CD4-positive, alpha-beta T cell treated with Interleukin-17A for 1 hour (primary cell): Measurements from ENCODE around the gene SLC3A2.
A peak's percentile ranks its signal among the peaks of the same experiment; 100 is the strongest.
"Not testable (repeated sequence)": the region's sequence is repeated elsewhere in the genome, so short reads cannot be mapped to it uniquely, and the experiment has no call there.

Experiments used
- DNase-seq: peaks from one replicate; pipeline ENCODE4 v3.0.0-alpha.2; 2020

SLC3A2 gene

DNA sequence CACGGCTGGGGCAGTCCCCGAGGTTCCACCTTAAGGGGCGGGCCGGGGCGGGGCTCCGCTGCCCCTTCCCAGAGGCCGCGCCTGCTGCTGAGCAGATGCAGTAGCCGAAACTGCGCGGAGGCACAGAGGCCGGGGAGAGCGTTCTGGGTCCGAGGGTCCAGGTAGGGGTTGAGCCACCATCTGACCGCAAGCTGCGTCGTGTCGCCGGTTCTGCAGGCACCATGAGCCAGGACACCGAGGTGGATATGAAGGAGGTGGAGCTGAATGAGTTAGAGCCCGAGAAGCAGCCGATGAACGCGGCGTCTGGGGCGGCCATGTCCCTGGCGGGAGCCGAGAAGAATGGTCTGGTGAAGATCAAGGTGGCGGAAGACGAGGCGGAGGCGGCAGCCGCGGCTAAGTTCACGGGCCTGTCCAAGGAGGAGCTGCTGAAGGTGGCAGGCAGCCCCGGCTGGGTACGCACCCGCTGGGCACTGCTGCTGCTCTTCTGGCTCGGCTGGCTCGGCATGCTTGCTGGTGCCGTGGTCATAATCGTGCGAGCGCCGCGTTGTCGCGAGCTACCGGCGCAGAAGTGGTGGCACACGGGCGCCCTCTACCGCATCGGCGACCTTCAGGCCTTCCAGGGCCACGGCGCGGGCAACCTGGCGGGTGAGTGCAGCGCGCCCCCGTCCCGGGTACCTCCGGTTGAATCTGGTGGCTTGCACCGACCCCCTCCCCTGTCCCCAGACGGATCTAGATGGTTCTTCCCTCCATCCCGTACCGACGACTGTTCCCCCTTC, at the start of gene SLC3A2:
TSS of gene SLC3A2 (plus strand) at position 94 of the 776 bp plus-strand sequence. CDS start at position 222, 128 bp downstream.
- peak; percentile 85 for DNase-seq

DNA sequence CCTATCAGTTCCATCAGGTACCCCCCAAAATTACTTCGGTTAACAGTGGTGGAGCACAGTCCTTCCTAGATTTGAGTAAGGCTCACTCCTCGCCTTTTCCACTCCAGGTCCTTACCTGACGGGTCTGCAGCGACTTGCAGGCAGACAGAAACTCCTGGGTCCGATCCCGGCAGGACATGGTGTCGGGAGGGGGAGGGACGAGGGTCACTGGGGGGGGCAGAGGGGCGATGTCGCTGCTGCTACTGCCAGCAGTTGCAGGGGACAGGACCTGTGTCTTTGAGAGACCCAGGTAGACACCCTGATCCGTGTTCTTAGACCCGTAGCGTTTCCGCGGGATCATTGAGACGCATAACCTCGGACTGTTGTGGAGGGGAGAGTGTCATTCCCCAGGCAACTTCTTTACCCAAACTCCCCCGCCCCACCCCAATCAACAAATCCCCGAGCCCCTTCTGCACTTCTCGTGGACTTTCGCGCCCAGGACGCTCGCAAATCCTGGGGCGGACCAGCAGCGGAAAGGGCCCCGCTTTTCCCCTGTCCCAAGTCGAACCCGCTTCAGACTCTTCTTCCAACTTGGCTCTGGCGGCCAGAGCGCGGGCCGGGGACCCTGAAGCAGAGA, 49.7 kb upstream of the SLC3A2 start:
- DNase-seq = no peak

DNA sequence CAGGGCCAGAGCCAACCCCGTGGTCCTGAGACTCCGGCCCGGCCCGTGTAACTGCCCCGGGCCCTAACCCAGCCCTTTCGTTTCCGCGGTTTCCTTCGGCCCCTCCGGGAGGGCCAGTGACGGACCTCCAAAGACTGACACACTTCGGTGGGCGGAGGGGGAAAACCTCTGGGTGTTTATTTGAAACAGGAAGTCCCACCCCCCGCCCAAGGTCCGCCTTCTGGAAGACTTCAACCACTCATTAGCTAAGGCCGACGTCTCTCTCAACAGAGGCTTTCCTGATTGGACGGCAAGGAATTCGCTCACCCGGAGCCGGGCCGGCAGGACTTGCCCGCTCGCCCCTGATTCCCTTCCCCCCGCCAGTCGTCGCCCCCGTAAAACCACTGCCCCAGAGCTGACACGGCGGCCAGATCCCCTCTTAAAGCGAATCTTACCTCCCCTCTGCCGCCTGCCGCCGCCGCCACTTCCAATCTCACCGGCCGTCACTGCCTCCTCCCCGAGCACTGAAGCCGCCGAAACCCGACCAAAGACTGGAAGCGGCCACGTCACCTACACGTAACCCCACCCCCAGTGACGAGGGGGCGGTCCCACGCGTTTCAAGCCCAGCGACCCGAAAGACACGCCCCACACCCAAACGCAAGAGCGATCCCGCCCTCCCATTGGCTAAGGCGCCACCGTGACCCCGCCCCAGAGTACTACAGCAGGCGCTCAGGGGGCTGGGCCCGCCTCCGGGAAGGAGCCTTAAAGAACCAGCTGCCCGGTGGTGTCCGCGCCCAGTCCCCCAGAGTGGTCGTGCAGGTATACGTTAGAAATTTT, 49.0 kb upstream of the SLC3A2 start, which contains the start of gene STX5:
TSS of gene STX5 (minus strand) at position 532 of the 816 bp plus-strand sequence. CDS start 808 bp downstream, outside the sequence.
- peak; percentile 99 for DNase-seq

DNA sequence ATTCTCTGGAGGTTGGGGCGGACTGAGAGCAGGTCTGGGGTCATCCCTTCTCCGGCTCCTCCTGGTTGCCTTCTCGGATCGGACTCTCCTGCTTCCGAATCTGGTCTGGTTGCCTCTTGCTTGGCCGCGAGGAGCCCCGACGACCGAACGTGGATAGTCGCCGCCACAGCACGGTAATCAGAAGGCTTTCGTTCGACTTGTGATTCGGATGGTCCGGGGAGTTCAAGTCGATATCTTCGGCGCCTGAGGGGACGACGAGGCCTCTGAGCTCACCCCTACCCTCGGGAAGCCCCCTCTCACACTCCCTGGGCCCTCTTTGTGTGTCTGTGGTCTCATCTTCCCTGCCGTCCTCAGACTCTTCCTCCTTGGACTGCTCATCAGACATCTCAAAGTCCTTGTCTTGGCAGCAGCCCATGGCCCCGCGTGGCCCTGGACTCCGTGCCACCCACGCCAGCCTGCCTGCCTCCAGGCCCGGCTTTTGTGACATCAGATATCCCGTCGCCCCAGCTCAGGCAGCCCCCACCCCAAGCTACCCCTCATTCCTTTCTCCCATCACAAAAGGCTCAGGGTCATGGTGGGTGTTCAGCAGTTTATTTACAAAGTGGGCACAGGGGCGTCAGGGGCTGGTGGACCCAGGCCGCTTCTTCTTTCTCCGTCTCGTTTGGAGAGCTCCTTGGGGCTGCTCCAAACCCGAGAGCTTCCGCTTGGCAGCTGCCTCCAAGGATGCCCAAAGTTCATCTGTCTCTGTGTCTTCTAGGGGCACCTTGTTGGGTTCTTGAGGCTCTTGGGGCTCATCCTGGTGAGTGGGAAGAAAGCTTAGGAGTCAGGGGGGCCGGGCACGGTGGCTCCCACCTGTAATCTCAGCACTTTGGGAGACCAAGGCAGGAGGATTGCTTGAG, 48.1 kb upstream of the SLC3A2 start, which contains the start of gene TEX54:
TSS of gene TEX54 (minus strand) at position 506 of the 899 bp plus-strand sequence.
- no peak for DNase-seq

DNA sequence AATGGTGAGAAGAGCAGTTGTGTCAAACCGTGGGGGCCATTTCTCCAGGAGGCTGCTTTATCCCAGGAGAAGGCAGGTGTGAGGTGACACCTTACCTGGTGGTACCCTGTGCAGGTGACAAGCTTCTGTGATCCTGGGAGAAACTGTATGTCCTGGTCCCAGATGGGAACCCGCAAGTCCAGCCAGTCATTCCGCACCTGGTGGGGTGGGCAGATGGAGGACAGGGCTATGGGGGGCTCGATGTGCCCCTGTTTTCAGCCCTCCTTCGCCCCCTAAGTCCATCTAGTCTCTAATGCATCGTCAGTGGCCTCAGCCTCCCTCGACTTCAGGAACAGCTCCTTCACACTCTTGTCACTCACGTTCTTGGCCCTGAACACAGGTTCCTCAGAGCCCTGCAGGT, 45.4 kb upstream of the SLC3A2 start:
- DNase-seq = no peak

DNA sequence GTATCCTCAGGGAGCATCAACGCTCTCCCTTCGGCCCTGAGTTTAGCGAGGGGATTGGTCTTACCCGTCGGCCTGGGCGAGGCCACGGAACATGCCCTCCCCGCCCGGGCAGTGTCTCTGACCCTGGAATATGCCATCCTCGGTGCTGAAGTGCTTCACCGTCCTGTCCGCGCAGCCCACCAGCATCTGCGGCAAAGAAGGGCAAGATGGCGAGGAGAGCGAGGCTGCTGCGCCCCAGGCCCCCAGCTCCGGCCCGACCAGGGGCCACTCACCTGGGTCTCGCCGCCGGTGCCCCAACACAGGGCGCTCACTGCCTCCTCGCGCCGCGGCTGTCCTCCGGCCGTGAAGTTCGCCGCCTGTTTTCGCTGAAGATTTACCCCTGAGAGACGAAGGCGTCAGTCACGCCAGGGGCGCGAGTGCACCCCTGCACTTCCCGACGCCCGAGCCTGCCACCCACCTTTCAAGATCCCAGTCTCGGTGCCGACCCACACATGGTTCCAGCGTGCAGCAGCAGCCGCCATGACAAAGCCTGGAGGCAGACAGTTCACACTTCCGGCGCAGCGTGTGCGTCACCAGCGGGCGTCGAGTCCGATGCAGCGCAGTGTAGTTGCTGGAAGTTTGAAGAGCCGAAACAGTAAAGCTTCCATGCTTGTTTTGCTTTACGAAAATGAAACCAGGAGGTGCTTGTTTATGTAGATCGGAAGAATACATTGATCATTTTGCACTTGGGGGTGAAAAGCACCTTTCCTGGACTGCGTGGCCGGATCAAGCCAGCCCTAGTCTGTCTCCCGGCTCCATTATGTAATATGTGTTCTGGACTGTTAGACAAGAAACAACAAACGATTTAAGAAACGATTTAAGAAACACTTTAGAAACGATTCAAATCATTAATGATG, 41.4 kb upstream of the SLC3A2 start, which contains the start of gene WDR74:
TSS of gene WDR74 (minus strand) at position 541 of the 896 bp plus-strand sequence. CDS start at position 521, 20 bp downstream.
- DNase-seq = peak; percentile 95

DNA sequence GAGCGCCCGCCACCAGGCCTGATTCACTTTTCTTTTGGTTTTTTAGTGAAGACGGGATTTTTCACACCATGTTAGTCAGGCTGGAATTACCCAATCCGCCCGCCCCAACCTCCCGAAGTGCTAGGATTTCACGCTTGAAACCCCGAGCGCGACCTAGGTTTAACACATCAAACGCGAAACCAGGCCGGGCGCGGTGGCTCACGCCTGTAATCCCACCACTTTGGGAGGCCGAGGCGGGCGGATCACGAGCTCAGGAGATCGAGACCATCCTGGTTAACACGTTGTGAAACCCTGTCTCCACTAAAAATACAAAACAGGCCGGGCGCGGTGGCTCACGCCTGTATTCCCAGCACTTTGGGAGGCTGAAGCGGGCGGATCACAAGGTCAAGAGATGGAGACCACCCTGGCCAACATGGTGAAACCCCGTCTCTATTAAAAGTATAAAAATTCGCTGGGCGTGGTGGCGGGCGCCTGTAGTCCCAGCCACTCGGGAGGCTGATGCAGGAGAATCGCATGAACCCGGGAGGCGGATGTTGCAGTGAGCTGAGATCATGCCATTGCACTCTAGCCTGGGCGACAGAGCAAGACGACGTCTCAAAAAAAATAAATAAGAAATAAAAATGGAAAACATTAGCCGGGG, 39.9 kb upstream of the SLC3A2 start:
- DNase-seq = peak; percentile 89

DNA sequence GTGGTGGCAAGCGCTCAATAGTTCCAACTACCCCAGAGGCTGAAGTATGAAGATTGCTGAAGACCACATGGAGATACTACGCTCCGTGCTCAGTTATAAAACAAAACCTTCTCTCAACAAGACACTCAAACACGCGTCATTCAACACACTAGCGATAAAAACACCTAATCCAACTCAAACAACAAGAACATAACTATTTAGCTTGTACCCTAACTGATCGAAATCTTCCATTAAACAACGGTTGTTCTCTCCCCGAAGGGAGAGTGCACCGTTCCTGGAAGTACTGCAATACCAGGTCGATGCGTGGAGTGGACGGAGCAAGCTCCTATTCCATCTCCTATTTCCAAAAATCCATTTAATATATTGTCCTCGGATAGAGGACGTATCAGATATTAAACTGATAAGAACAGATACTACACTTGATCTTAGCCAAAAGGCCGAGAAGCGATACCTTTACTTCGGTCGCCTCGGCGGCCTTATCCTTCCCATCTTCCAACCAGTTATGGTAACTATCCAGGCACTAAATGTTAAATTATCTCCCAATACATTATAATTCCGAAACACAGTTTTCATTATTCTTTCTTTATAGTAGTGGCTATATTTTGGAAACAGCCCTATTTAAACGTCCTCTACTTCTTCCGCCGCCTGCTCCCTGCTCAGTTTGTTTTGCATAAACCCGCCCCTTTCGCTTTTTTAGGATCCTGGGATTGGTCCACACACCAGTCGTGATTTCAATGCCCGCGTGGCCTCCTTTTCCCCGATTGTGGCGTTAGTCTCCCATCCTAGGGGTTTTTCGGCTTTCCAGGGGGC, 39.1 kb upstream of the SLC3A2 start:
- DNase-seq = peak; percentile 95

DNA sequence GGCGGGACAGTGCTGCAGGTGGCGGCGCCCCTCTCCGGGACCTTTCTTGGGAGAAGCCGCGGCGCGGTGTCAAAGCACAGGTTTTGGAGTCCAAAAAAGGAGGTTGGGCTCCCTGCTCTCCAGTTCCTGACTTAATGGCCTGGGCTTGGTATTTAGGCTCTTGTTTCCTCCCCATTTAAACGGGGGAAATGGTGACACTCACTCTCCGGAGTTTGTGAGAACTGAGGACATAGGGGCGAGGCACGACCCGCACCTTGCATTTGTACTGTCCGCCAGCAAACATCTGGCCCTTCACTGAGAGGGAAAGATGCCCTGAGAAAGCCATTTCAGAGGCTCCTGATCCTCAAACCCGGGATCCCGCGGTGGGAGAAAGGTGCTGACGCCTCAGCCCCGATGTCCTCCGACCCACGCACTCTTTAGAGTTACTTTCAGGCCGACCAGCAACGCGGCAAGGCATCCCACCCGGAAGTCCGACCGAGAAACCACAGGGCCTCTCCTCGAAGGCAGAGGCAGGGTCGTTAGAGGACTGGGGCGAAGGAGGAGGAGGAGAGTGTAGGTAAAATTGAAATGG, 38.4 kb upstream of the SLC3A2 start:
- peak; percentile 57 for DNase-seq

DNA sequence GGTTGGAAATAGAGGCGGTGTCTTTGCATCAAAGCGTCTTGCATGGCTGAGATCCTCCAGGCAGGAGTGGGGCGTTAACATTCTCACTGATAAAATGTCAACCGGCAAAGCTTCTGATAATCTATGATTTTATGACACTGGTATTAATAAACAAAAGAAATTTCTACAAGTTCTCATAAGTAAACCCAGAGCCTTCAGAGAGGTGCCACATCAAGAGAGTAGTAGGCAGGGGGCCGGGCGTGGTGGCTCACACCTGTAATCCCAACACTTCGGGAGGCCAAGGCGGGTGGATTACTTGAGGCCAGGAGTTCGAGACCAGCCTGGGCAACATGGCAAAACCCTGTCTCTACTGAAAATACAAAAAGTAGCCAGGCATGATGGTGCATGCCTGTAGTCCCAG, 37.8 kb upstream of the SLC3A2 start:
- not testable (repeated sequence) for DNase-seq

DNA sequence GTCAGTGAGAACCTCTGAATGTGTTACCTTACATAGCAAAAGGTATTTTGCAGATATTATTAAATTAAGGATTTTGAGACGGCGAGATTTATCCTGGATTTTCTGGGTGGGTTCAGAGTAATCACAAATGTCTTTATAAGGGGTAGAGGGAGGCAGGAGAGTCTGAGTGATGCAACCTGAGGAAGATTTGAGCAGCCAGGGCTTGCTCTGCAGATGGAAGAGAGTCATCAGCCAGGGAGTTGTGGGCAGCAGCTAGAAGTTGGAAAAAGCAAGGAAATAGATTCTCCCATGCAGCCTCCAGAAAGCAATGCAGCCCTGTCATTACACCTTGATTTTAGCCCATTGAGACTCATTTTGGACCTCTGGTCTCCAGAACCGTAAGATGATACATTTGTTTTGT, 37.2 kb upstream of the SLC3A2 start:
- DNase-seq = no peak

DNA sequence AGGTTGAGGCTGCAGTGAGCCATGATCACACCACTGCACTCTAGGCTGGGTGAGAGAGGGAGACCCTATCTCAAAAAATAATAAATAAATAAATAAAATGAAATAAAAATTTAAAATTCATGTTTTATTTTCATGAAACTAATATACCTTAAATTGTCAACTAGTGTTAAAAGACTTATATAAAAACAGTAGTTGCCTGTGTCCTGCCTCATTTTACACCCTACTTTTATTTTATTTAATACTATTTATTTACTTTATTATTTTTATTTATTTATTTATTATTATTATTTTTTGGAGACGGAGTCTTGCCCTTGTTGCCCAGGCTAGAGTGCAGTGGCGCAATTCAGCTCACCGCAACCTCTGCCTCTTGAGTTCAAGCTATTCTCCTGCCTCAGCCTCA, 36.5 kb upstream of the SLC3A2 start:
- DNase-seq = no peak

DNA sequence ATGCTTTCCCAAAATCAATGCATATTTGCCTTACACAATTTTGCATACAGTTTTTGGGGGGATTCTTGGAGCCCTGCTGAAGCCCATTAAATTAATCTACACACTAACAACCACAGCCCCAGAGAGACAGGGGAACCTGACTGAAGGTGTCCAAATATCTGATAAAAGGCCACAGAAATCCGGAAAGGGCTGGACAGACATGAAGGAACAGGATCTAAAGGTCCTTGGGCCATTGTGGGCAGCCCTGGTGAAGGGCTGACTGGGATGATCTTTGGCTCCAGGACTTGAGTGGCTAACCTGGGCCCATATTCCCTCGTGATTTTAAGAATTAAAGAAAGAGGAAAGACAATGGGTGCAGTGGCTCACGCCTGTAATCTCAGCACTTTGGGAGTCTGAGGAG, 34.5 kb upstream of the SLC3A2 start:
- DNase-seq = no peak

DNA sequence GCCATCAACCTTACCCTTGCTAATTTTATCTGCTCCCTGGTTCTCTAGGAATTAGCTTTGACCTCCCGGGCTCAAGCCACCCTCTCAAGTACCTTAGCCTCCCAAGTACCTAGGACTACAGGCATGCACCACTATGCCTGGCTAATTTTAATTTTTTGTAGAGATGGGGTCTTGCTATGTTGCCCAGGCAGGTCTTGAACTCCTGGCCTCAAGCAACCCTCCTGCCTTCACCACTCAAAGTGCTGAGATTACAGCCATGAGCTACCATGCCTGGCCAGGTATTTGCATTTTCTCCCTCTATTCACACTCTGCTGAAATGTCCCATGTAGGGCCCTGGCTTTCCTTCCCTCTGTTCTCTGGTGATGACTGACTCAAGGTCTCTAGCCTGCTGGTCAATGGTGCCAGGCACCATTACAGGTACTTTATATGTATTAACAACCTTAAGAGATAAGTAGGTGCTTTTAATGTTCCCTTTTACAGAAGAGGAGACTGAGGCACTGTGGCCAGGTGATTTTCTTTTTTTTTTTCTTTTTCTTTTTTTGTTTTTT, 32.9 kb upstream of the SLC3A2 start:
- no peak for DNase-seq

DNA sequence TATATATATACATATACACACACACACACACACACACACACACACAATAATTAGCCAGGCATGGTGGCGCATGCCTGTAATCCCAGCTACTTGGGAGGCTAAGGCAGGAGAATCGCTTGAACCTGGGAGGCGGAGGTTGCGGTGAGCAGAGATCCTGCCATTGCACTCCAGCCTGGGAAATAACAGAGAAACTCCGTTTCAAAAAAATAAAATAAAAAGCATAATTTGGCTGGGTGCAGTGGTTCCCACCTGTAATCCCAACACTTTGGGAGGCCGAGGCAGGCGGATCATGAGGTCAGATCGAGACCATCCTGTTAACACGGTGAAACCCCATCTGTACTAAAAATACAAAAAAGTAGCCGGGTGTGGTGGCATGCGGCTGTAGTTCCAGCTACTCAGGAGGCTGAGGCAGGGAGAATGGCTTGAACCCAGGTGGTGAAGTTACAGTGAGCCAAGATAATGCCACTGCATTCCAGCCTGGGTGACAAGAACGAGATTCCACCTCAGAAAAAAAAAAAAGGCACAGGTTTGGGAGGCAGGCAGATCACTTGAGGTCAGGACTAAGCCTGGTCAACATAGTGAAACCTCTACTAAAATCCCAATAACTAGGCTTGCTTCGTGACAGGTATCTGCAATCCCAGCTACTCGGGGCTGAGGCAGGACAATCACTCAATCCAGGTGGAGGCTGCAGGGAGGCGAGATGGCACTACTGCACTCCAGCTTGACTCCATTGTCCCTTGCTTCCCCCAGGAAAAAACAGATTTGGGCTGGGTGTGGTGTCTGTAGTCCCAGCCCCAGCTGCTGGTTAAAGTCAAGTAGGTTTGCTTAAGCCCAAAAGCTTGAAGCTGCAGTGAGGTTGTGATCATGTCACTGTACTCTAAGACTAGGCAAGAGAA, 29.5 kb upstream of the SLC3A2 start:
- no peak for DNase-seq

DNA sequence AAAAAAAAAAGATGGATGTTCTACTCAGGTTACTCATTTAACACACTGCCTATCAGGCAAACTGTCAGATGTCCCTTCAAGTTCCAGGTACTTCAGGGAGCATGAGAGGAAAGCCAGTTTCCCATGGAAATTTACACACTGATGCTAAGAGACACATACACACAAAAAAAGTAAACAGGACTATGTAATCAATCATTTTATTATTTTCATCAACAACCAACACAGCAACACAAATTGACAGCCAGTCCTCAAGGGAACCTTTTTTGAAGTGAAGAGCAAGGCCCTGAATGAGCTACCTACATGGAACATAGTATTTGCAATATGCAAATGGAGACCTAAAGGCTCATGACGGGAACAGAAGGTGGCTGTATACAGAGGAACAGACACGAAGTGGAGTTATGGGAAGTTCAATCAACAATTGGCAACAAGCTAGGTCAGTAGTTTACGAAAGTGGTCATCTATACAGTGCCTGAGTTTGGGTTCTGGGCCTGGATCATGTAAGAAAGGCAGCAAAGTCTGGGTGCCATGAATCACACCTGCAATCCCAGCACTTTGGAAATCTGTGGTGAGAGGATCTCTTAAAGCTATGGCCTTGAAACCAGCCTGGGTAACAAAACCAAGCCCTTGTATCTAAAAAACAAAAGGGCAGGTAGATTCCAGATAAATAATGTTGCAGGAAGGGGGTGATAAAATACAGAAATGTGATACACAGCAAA, 28.7 kb upstream of the SLC3A2 start:
- DNase-seq = no peak

DNA sequence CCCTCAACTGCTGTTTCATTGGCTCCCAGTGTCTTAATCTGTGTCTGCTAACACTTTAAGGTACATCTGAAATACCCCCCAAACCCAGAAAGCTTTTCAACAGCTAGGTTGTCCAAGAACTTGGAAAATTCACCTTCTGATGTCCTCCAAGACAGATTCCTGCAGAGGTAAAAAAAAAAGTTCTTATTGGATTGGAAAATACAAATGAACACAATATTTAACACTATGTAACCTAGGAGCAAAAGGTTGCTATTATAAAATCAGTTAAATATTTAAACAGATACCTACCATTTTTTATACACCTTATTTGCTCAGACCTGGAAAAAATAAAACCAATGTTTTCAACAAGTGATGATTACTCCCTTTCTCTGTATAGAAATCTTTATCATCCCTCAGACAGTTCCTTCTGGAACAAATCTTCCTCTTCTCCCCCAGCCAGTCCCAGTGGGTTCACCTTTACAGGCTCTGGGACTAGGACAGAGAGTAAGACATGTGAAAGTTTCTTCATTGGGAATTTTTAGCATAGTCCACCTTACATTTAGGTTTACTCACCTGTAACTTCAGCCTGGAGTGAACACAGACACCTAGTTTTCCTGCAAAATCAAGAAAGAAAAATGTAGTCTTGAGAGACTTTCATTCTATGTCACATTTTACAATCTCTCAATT, 28.0 kb upstream of the SLC3A2 start:
- DNase-seq = no peak
